Activated CD8-positive, alpha-beta memory T cell treated with anti-CD3 and anti-CD28 coated beads for 1 hour (primary cell): ENCODE measurements around the gene DHH.
A peak's percentile ranks its signal among the peaks of the same experiment; 100 is the strongest.
"Not testable (repeated sequence)": the region's sequence is repeated elsewhere in the genome, so short reads cannot be mapped to it uniquely, and the experiment has no call there.

Source experiments
- DNase-seq, 2 donors: peaks; one replicate each; pipeline ENCODE4 v3.0.0-alpha.2; 2020; ENCODE audit warnings: low read depth in 1 of 2; ENCODE audit errors: extremely low read depth in 1 of 2

Gene DHH

GRCh38 chr12:49079793-49080192 is 14.8 kb downstream of the DHH start:
- DNase-seq, result no peak

DNA sequence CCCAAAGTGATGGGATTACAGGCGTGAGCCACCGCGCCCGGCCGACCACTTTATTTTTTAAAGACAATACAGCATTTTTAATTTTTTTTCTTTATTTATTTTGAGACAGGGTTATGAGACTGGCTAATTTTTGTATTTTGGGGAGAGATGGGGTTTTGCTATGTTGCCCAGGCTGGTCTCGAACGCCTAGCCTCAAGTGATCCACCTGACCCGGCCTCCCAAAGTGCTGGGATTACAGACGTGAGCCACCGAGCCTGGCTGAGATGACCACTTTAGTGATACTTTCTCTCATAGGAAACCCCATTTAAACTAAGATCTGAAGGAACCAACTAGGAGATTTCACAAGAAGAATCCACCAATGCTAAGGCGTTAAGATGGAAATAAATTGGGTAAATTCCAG is 23.6 kb downstream of the DHH start:
- DNase-seq, result no peak

GRCh38 chr12:49069507-49070346 is 24.9 kb downstream of the DHH start, which contains the start of gene RHEBL1:
TSS of gene RHEBL1 (minus strand) at chr12:49069979. CDS start at chr12:49069785, 194 bp downstream.
- DNase-seq, result peak; percentile 96

DNA sequence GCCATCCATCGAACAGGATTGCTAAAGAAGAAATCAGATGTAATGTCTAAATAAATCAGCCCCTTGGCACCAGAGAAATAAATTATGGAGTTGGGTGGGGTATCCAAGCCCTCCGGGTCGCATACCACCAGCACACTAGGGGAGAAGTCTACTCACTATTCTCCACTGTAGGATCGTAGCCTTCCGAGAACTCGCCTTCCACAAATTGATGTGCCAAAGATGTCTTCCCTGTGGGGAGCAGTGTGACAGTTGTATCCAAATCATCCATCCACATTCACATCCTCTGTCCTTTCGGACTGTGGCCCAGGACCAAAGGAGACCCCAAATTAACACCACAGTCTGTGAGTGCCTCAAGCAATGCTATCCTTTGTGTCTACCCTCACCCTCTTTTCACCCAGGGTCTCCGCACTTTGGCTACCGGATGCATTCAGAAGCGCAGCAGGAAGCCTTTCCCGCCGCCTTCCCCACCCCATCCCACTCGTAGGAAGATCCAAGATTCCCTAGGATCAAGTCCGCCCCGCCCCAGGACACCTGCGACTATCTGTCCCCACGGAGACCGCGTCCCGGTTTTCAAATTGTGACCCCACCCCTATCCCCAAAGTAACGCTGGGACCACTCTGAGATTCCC is 25.6 kb downstream of the DHH start:
- no peak for DNase-seq

GRCh38 chr12:49066120-49066519 is 28.5 kb downstream of the DHH start:
- no peak for DNase-seq

GRCh38 chr12:49064767-49065152 is 29.8 kb downstream of the DHH start:
- DNase-seq, result no peak

DNA sequence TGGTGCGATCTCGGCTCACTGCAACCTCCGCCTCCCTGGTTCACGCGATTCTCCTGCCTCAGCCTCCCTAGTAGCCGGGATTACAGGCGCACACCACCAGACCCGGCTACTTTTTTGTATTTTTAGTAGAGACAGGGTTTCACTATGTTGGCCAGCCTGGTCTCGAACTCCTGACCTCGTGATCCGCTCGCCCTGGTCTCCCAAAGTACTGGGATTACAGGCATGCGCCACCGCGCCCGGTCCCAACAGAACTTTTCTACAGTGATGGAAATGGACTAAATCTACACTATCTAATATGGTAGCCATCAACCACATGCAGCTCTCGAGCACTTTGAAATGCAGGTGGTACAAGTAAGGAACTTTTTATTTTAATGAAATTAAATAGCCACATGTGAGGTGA is 32.7 kb downstream of the DHH start:
- not testable (repeated sequence) for DNase-seq

- DNase-seq, result no peak
Measured at GRCh38 chr12:49061157-49061650, 33.4 kb downstream of the DHH start.

GRCh38 chr12:49060237-49061156 is 34.1 kb downstream of the DHH start, which contains the start of gene KMT2D:
TSS of gene KMT2D (minus strand) at chr12:49060794. CDS start at chr12:49055324, 5,470 bp downstream.
- DNase-seq, result peak; percentile 65 to 79

DNA sequence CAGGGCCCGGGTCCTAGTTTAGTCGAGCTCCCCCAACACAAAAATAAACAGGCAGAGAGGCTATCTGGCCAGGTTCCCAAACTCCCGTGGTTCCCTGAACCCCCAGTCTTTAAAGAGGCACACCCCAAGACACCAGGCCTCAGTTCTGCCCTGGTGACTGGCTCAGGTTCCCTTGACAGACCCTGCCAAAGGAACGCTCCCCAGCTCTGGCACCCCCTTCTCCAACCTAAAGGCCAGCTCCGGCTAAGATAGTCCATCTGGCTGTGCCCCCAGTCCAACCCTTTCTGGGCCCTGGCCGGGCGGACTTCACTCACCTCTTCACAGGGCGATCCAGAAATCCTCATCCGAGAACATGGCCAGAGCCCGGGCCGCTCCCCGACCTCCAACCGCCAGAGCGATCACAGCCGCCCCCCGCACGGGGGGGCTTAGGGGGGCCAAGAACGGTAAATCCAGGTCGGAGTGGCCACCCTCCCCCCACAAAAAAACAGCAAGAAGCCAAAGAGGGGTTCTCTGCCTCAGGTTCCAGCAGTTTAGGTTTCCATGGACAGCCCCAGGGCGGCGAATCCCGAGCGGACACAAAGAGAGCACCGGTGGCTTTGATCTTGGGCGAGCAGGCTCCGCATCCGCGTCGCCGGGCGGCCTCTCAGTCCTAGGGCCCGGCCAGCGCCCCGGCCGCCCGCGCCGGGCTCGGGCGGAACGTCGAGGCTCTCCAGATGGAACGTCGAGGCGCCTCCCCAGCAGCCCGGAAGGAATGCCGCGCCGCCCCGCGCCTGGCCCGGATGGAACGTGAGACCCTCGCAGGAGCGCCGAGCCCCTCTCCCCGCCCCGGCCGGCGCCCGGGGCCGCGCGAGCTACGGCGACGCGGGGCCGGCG is 35.1 kb downstream of the DHH start:
- DNase-seq, result peak in 1 of 2 donors; percentile 9

- DNase-seq, result no peak
Measured at GRCh38 chr12:49059045-49059298, 35.6 kb downstream of the DHH start.

DNA sequence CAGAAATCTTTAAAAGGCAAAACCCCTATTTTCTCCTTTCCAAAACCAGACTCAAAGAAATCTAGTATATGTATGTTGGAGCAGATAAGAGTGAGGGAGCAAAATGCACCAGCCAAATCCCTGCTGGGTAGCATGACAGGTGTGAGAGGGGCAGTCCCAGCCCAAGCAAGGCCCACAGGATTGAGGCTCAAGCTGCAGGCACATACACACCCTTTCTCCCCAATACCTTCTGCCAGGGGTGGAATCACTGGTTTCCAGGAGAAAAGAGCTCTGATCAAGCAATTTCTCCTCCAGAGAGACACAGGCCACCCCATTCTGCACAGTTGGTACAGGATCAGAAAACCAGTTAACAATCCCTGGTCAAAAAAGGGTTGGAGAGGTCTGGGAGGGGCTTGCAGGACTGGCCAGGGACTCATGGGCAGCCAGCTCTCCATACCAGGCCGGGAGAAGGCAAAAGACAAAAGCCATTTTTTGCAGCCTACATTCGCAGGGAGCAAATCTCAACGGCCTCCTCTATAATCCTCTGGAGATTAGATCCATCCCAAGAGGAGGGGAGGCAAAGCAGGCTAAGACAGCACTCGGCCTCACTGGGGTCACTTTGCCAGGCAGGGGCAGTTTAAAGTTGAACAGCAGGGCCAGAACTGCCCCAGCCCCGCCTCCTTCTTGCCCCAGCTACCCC is 36.1 kb downstream of the DHH start:
- no peak for DNase-seq

- no peak for DNase-seq
Measured at GRCh38 chr12:49057888-49058287, 36.7 kb downstream of the DHH start.

- DNase-seq, result no peak
Measured at GRCh38 chr12:49055978-49056754, 38.4 kb downstream of the DHH start.

DNA sequence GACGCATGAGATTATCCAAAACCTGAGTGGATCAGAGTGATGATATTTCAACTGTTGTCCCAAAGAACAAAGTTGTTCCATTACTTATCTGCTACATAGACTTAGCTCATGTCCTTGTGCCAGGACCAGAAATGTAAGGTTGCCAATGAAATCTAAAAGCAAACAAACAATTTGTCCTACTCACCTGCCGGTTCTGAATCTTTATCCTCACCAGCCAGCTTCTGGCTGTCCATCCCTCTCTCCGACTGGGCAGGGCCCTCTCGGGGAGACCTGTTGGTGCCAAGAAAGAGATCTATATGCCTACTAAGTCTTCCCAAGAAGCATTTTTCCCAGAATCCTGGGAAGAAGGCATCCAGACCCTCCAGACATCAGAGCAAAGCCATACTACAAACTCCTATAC is 39.5 kb downstream of the DHH start:
- no peak for DNase-seq

- no peak for DNase-seq
Measured at GRCh38 chr12:49054524-49054923, 40.1 kb downstream of the DHH start.

DNA sequence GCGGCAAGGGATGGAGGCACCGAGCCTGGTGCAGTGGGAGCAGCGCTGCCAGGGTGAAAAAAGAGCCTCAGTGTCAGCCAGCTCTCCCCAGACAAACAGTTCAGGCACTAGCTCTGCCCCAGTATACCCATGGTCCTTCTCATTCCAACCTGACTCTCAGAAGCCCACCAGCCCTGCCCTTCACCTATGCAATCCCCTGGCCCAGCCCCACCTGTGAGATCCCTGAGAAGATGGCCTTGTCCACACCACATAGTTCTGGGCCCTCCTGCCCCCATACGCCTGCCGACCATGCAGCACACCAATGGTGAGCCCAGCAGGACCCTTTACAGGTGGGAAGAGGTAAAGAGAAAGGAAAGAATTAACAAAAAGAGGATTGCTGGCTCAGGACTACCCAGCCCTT is 40.5 kb downstream of the DHH start:
- DNase-seq, result no peak

DNA sequence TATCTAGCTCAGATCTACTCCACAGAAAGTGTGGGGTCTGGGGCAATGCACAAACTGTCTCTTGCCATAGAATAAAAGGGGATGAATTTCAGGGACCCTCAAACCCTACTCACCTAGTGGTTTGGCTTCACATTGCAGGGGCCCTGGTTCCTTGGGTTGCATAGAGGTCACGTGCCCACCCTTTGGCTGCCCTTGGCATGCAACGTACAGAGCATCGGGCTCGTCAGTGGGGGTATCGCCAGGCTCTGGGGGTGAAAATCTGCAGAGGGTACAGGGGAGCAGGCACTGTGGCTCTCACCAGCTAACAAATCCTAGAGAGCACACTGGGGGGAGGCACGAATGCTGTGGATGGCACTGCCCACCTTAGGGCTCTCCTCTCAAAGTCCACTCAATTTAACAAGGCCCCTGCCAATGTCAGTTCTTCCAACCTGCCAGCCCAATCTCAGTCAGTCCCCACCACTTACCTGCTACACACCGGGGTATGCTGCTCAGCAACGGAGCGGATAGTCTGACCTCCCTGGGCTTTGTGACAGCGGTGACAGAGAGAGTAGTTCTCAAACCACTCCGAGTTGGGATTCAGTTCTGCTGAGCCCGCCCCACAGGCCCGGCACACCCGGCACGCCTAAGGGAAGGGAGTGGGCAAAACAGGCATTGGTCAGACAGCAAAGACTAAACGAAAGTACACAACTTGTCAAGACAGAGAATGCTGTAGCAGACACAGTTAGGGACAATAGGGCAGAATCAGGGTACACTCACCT is 42.0 kb downstream of the DHH start:
- no peak for DNase-seq
